ENCODE data around the gene ZNF684. TPM values are rescaled to one million over a fixed set of nuclear protein-coding genes. Genes with fewer than 3 reads are reported as not detected.

Gene ZNF684
- total RNA-seq, 1 experiment from 2014 or later: 1.4 TPM

- DNase-seq (ENCODE audit: unreplicated experiment): no peak
- TF ChIP-seq CTCF (IDR thresholded peaks at IDR 0.05; ENCODE audit: unreplicated experiment): no peak
- POLR2A ChIA-PET: interaction anchor here (0.9 to 1.4 kb wide), 2 partner anchors 63 to 128 kb away, joined by 3 to 4 read pairs; partner anchors contain the start of gene ZNF684
- Mint-ChIP-seq H3K9me3 (ENCODE audit: unreplicated experiment) (no peaks in the 10 kb centered on the region), H3K4me1 (ENCODE audit: insufficient read depth, unreplicated experiment) (peaks cover 5% of the 10 kb centered on the region), H3K4me3 (ENCODE audit: unreplicated experiment) (no peak overlapping the region), H3K27me3 (ENCODE audit: insufficient read depth, unreplicated experiment) (peaks cover 17% of the 10 kb centered on the region), H3K27ac (ENCODE audit: low read depth, unreplicated experiment) (no peak overlapping the region), H3K36me3 (ENCODE audit: insufficient read depth, unreplicated experiment) (no peaks in the 10 kb centered on the region)
- no TSS peak for BruUV-seq (replicated peaks)
- intact Hi-C loops (cut with micrococcal nuclease): no loop called here
- CTCF ChIA-PET: interaction anchor here (1.0 to 1.5 kb wide), 5 partner anchors 8 to 358 kb away, joined by 3 to 5 read pairs (median 4); no protein-coding TSS in a partner anchor
These were observed 62.7 kb downstream of the ZNF684 start for GRCh38 chr1:40594187-40594531.

GRCh38 chr1:40595623-40596022 lies 64.2 kb downstream of the ZNF684 start:
- peaks cover 5% of the 10 kb centered on the region for H3K4me1 Mint-ChIP-seq (ENCODE audit: insufficient read depth, unreplicated experiment)
- no peak for TF ChIP-seq CTCF (IDR thresholded peaks at IDR 0.05; ENCODE audit: unreplicated experiment)
- intact Hi-C loops (cut with micrococcal nuclease): no loop called here
- ChIA-PET CTCF (interaction anchor here (0.7 to 0.9 kb wide), 4 partner anchors 40 to 252 kb away, joined by 3 to 5 read pairs (median 3); no protein-coding TSS in a partner anchor), POLR2A (no interaction called here)
- H3K36me3 Mint-ChIP-seq (ENCODE audit: insufficient read depth, unreplicated experiment): no peaks in the 10 kb centered on the region
- H3K4me3 Mint-ChIP-seq (ENCODE audit: unreplicated experiment): no peak overlapping the region
- H3K9me3 Mint-ChIP-seq (ENCODE audit: unreplicated experiment): no peaks in the 10 kb centered on the region
- DNase-seq (ENCODE audit: unreplicated experiment): no peak
- H3K27ac Mint-ChIP-seq (ENCODE audit: low read depth, unreplicated experiment): no peak overlapping the region
- peaks cover 25% of the 10 kb centered on the region for H3K27me3 Mint-ChIP-seq (ENCODE audit: insufficient read depth, unreplicated experiment)
- BruUV-seq (replicated peaks): no TSS peak

Other genes starting within 250 kb of the ZNF684 start
- gene COL9A2, start 214.4 kb upstream of the ZNF684 start, total RNA-seq (2022): not detected in 2 replicates
- gene SMAP2, start 157.9 kb upstream of the ZNF684 start, total RNA-seq (2022): 20.2 and 21.2 TPM in 2 replicates
- gene ZFP69B, start 81.2 kb upstream of the ZNF684 start, total RNA-seq (2022): 6.0 and 8.9 TPM in 2 replicates
- gene ZFP69, start 54.3 kb upstream of the ZNF684 start, total RNA-seq (2022): 1.8 and 2.2 TPM in 2 replicates
- 2.2 and 3.1 TPM in 2 replicates for gene EXO5, start 22.9 kb upstream of the ZNF684 start, total RNA-seq (2022)
- 0.29 and 0.58 TPM in 2 replicates for gene RIMS3, start 134.0 kb downstream of the ZNF684 start, total RNA-seq (2022)
- 66.4 and 69.6 TPM in 2 replicates for gene NFYC, start 160.1 kb downstream of the ZNF684 start, total RNA-seq (2022)

Measured in MCF 10A (cell line).